ENCODE data around the gene MYBPC3. TPM values are rescaled to one million over a fixed set of nuclear protein-coding genes. Genes with fewer than 3 reads are reported as not detected.
A peak's percentile ranks its signal among the peaks of the same experiment; 100 is the strongest.

The MYBPC3 gene
- total RNA-seq, 2 donors from 2014 or later, result not detected

DNA sequence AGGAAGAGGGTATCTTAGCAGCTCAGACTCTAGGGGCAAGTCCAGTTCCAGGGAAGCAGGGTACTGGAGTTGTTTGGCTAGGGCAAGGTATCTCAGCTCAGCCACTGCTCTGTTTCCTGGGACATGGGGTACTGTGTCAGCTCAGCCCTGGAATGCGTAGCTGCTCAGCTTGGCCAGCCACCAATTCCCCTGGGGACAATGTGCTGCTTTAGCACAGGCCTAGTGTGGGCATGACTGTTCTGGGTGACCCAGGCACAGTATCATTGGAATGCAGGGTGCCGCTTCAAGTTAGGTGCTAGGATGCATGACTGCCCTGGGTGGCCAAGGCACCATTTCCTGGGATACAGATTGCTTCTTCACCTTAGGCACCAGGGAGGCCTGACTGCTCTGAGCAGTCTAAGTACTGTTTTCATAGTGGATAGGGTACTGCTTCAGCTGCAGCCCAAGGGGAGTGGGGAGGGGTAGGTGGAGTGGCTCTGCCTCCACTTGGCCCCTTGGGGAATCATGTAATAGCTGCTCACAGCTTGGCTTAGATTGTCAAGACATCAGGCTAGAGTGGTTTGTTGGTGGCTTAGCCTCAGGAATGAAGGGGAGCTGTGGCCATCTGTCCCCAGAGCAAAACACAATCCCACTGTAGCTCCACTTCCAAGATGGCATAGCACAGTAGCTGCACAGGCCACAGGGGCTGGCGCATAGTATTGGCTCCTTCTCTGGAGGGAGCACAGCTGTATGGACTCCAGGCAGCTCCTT lies 46.6 kb downstream of the MYBPC3 start:
- peak overlapping the region; percentile 60 to 83 for H3K27ac ChIP-seq
- peaks cover 47% of the 10 kb centered on the region for H3K36me3 ChIP-seq
- no peaks in the 10 kb centered on the region for H3K27me3 ChIP-seq (replicated peaks; ENCODE audit: insufficient read depth)
- peak; percentile 76 for ATAC-seq (ENCODE audit: insufficient number of reproducible peaks, low FRiP score, low read depth)
- H3K9me3 ChIP-seq, result no peaks in the 10 kb centered on the region
- H3K4me3 ChIP-seq, result no peak overlapping the region
- peaks cover 11 to 24% of the 10 kb centered on the region in 2 donors for H3K4me1 ChIP-seq (ENCODE audit: control insufficient read depth in 1 of 2, low read depth in 2 of 2)
- peak; percentile 27 for DNase-seq (ENCODE audit: low spot score)
- TF ChIP-seq, protein P1, sequence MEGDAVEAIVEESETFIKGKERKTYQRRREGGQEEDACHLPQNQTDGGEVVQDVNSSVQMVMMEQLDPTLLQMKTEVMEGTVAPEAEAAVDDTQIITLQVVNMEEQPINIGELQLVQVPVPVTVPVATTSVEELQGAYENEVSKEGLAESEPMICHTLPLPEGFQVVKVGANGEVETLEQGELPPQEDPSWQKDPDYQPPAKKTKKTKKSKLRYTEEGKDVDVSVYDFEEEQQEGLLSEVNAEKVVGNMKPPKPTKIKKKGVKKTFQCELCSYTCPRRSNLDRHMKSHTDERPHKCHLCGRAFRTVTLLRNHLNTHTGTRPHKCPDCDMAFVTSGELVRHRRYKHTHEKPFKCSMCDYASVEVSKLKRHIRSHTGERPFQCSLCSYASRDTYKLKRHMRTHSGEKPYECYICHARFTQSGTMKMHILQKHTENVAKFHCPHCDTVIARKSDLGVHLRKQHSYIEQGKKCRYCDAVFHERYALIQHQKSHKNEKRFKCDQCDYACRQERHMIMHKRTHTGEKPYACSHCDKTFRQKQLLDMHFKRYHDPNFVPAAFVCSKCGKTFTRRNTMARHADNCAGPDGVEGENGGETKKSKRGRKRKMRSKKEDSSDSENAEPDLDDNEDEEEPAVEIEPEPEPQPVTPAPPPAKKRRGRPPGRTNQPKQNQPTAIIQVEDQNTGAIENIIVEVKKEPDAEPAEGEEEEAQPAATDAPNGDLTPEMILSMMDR (IDR thresholded peaks at IDR 0.05), result no peak

DNA sequence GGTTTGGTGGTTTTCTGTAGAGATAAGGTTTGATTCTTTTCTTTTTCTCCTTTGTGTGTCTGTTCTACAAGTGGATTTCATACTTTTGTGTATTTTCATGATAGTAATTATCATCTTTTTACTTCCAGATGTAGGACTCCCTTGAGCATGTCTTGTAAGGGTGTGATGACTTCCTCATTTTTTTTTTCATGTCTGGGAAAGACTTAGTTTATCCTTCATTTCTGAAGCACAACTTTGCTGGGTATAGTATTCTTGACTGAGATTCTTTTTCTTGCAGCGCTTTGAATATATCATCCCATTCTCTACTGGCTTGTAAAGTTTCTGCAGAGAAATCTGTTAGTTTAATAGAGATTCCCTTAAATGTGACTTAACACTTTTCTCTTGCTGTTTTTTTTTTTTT lies 49.6 kb downstream of the MYBPC3 start:
- Histone ChIP-seq H3K4me3 (no peak overlapping the region), H3K4me1 (ENCODE audit: control insufficient read depth in 1 of 2, low read depth in 2 of 2) (peaks cover 11 to 24% of the 10 kb centered on the region in 2 donors), H3K27ac (no peak overlapping the region), H3K9me3 (peaks cover 6% of the 10 kb centered on the region), H3K27me3 (replicated peaks; ENCODE audit: insufficient read depth) (no peaks in the 10 kb centered on the region), H3K36me3 (peaks cover 34% of the 10 kb centered on the region)
- DNase-seq (ENCODE audit: low spot score) (no peak), ATAC-seq (ENCODE audit: insufficient number of reproducible peaks, low FRiP score, low read depth) (no peak)
- TF ChIP-seq, protein P1 (IDR thresholded peaks at IDR 0.05), result no peak

DNA sequence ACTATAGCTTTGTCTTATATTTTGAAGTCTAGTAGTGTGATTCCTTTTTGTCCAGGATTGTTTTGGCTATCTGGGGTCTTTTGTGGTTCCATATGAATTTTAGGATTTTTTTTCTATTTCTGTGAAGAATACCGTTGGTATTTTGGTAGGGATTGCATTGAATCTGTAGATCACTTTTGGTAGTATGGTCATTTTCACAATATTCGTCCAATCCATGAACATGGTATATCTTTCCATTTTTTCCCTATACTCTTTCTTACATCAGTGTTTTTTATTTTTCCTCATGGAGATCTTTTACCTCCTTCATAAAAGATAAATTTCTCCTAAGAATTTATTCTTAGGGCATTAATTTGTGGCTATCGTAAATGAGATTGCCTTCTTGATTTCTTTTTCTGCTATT lies 53.4 kb downstream of the MYBPC3 start:
- Histone ChIP-seq H3K4me1 (ENCODE audit: control insufficient read depth in 1 of 2, low read depth in 2 of 2) (no peaks in the 10 kb centered on the region), H3K27me3 (replicated peaks; ENCODE audit: insufficient read depth) (no peaks in the 10 kb centered on the region), H3K4me3 (no peak overlapping the region), H3K9me3 (peaks cover 6% of the 10 kb centered on the region), H3K36me3 (peaks cover 57% of the 10 kb centered on the region), H3K27ac (no peak overlapping the region)
- ATAC-seq (ENCODE audit: insufficient number of reproducible peaks, low FRiP score, low read depth) (no peak), DNase-seq (ENCODE audit: low spot score) (no peak)
- TF ChIP-seq, protein P1 (IDR thresholded peaks at IDR 0.05), result no peak

DNA sequence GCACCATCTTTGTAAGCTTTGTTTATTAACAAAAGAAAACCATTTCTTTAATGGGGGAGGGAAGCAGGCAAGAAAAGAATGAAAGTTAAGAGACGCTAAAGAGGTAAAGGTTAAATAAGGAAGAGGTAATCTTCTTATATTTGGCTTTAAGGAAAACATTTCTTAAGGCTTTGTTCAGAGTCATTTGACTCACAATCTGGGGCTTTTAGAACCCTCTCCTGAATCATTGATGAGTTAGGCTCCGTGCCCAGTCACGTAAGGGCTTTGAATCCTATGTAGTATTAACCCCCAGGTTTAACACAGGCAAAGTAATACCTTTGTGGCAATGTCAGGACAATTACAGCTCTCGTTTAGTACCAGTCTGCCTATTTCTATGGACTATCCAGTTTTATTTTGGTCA lies 56.5 kb downstream of the MYBPC3 start:
- no peak for DNase-seq (ENCODE audit: low spot score)

DNA sequence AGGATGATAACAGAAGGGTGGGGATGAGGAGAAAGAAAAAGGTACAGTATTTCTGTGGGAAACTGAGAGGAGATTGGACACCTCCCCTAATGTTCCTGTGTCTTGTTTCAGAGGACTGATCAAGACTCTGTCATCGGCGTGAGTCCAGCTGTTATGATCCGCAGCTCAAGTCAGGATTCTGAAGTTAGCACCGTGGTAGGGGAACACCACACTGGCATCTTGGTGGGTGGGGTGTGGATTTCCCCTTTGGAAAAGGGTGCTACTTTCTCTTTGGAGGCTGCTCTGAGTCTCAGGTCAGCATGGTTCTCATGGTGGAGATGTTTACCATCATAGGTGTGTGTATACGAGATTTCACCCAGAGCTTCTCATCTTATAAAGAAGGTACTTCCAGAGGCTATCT lies 57.1 kb downstream of the MYBPC3 start:
- DNase-seq (ENCODE audit: low spot score), result no peak
- no peak for ATAC-seq (ENCODE audit: insufficient number of reproducible peaks, low FRiP score, low read depth)
- peaks cover 6% of the 10 kb centered on the region for H3K9me3 ChIP-seq
- no peak overlapping the region for H3K4me3 ChIP-seq
- TF ChIP-seq, protein P1 (IDR thresholded peaks at IDR 0.05), result no peak
- H3K27ac ChIP-seq, result no peak overlapping the region
- H3K27me3 ChIP-seq (replicated peaks; ENCODE audit: insufficient read depth), result no peaks in the 10 kb centered on the region
- H3K4me1 ChIP-seq (ENCODE audit: control insufficient read depth in 1 of 2, low read depth in 2 of 2), result no peaks in the 10 kb centered on the region
- H3K36me3 ChIP-seq, result peaks cover 67% of the 10 kb centered on the region

More for the DNA sequence above, 56.5 kb downstream of the MYBPC3 start:
- Histone ChIP-seq H3K36me3 (peaks cover 60% of the 10 kb centered on the region), H3K27ac (no peak overlapping the region), H3K9me3 (peaks cover 6% of the 10 kb centered on the region), H3K4me1 (ENCODE audit: control insufficient read depth in 1 of 2, low read depth in 2 of 2) (no peaks in the 10 kb centered on the region), H3K4me3 (no peak overlapping the region), H3K27me3 (replicated peaks; ENCODE audit: insufficient read depth) (no peaks in the 10 kb centered on the region)
- TF ChIP-seq, protein P1 (IDR thresholded peaks at IDR 0.05), result no peak
- ATAC-seq (ENCODE audit: insufficient number of reproducible peaks, low FRiP score, low read depth), result no peak
